ENCODE measurements around the gene SETBP1.

The SETBP1 gene

DNA sequence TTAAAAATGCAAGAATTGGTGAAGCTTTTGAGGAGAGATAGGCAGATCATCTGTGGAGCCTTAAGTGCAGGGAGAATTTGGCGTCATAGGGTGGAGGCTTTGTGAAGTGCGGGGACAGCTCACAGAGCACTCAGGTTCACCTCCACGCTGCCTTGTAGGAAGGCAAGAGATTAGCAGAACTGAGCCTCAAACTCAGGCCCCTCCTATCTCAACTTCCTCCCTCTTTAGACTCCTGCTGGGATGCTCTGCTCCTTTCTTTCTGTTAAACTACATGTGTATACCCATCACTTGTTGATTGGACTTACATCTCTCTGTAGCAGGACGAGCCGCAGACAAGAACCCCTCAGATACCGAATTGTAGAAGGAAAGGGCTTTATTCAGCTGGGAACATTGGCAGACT, 422.2 kb downstream of the SETBP1 start:
- TF ChIP-seq, protein P1, sequence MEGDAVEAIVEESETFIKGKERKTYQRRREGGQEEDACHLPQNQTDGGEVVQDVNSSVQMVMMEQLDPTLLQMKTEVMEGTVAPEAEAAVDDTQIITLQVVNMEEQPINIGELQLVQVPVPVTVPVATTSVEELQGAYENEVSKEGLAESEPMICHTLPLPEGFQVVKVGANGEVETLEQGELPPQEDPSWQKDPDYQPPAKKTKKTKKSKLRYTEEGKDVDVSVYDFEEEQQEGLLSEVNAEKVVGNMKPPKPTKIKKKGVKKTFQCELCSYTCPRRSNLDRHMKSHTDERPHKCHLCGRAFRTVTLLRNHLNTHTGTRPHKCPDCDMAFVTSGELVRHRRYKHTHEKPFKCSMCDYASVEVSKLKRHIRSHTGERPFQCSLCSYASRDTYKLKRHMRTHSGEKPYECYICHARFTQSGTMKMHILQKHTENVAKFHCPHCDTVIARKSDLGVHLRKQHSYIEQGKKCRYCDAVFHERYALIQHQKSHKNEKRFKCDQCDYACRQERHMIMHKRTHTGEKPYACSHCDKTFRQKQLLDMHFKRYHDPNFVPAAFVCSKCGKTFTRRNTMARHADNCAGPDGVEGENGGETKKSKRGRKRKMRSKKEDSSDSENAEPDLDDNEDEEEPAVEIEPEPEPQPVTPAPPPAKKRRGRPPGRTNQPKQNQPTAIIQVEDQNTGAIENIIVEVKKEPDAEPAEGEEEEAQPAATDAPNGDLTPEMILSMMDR (IDR thresholded peaks at IDR 0.05; ENCODE audit: extremely low read depth, missing control alignments), result no peak
- DNase-seq (ENCODE audit: low spot score), result peak; percentile 13

DNA sequence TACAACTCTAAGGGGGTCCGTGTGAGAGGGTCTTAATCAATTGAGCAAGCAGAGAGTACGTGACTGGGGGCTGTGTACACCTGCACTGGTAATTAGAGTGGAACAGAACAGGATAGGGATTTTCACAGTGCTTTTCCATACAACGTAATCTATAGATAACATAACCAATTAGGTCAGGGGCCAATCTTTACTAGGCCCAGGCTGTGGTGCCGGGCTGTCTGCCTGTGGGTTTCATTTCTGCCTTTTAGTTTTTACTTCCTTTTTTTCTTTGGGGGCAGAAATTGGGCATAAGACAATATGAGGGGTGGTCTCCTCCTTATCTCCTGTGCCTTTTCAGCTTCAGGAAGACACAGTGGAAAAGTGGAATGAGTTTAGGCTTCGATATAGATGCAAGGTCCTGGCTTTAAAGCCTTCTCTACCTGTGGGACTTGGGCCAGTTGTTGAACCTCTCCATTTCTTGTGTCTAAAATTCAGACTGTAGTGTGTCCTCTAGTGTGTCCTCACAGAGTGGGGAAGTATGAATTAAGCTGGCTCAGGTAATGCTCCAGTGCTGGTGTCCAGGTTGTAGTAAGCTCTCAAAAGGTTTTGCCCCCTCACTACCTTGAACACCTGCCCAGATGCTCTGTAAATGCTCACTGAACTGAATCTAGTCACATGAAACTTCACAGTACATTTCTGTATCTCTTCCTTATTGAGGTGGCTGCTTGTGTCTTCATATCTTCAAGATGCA, 422.8 kb downstream of the SETBP1 start:
- TF ChIP-seq, protein P1 (IDR thresholded peaks at IDR 0.05; ENCODE audit: extremely low read depth, missing control alignments), result no peak
- no peak for DNase-seq (ENCODE audit: low spot score)

DNA sequence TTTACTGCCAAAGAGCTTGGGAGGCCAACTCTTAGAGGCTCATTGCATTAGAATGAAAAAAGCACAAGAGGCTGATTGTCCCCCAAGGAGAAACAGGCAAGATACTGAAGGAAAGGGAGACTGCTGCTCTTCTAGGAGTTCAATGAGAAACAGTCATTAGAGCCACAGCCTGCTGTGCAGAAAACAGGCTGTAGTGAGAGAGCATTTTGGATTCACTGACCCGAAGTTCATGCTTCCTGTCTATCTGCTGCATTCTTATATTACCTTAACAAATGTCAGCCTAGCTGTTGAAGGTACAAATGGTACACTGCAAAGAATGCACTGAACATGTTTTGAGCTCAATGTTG, 423.3 kb downstream of the SETBP1 start:
- TF ChIP-seq, protein P1 (IDR thresholded peaks at IDR 0.05; ENCODE audit: extremely low read depth, missing control alignments), result no peak
- DNase-seq (ENCODE audit: low spot score), result no peak

DNA sequence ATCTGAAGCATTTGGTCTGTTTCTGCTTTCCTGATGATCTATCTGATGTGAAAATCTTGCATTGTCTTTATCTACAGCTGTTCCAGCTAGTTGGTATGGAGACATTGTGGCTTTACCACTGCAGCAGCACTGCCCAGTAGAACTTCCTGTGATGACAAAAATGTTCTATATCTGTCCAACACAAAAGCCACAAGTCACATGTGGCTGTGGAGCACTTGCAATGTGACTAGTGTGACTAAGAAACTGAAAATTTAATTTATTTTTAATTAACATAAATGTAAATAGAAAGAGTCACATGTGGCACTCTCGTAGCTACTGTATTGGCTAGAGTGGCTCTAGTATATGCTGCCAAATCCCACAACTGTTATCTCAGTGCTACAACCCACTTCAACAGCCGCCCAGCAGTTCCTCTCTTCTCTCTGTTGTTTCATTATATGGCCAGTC, 425.7 kb downstream of the SETBP1 start:
- peak; percentile 27 for DNase-seq (ENCODE audit: low spot score)
- TF ChIP-seq, protein P1 (IDR thresholded peaks at IDR 0.05; ENCODE audit: extremely low read depth, missing control alignments), result no peak

DNA sequence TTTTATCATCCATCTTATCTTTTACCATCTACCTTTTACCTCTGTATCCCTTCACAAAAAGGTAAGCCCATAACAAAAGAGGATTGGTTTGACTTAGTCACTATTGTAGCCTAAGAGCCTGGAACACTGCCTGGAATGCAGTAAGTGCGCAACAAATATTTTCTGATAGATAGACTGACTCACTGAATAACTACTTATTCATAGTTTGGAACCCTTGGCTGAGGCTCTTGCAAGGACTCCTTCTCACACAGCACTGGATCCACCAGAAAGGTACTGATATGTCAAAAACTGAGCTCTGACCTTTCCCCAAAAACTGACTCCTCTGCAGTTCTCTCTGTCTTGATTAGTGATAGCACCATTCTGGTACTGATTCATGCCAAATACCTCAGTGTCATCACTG, 426.7 kb downstream of the SETBP1 start:
- DNase-seq (ENCODE audit: low spot score), result no peak
- TF ChIP-seq, protein P1 (IDR thresholded peaks at IDR 0.05; ENCODE audit: extremely low read depth, missing control alignments), result no peak

DNA sequence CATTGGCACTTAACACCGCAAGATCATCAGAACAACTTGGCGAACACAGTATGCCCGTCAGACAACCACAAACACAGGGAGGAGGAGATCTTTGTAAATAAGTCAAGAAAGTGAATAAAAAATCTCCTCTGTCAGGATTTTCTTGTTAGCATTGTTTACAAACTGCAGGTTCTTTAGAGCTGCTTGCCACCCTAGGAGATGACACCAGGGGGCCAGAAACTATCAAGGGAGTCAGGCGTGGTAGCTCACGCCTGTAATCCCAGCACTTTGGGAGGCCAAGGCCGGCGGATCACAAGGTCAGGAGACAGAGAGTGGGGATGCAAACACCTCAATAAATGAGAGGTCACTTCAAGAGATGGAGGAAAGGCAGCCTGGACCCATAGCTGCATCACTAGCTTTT, 428.1 kb downstream of the SETBP1 start:
- no peak for DNase-seq (ENCODE audit: low spot score)
- TF ChIP-seq, protein P1 (IDR thresholded peaks at IDR 0.05; ENCODE audit: extremely low read depth, missing control alignments), result no peak

DNA sequence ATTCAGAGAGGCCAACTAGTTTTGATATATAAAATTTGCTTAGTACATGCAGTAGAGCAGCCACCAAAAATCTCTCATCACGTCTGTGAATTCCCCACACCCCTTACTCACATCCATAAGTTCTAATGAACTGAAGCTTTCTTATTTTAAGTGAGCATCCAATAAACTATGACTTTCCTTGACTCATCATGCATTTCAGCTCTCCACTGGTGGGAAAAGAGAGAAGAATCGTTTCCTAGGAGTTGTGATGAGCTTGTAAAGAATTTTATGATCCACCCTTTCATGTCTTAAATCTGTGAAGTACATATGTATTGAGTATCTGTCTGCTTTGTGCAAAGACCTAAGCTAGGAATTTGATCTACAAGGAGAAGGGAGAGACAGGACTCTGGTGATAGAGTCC, 428.6 kb downstream of the SETBP1 start:
- no peak for DNase-seq (ENCODE audit: low spot score)
- TF ChIP-seq, protein P1 (IDR thresholded peaks at IDR 0.05; ENCODE audit: extremely low read depth, missing control alignments), result no peak

Data from GM20000 (cell line).